ENCODE results near the gene CLDN6.

CLDN6 gene

DNA sequence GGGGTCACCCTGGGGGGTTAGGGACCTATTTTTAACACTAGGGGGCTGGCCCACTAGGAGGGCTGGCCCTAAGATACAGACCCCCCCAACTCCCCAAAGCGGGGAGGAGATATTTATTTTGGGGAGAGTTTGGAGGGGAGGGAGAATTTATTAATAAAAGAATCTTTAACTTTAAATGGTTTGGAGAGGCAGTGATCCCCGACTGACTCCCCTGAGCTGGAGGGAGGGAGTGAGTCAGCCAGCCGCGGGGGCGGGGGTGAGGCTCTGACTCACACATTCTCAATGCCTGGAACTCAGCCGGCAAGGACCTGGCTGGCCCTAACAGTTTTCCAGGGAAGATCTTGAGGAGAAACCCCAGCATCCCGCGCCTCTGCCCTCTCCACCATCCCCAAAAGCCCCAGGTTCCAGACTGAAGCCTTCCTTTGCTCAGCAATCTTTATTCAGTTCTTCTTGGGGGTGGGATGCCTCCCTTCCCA is 4.3 kb upstream of the CLDN6 start:
- TF ChIP-seq, protein P1, sequence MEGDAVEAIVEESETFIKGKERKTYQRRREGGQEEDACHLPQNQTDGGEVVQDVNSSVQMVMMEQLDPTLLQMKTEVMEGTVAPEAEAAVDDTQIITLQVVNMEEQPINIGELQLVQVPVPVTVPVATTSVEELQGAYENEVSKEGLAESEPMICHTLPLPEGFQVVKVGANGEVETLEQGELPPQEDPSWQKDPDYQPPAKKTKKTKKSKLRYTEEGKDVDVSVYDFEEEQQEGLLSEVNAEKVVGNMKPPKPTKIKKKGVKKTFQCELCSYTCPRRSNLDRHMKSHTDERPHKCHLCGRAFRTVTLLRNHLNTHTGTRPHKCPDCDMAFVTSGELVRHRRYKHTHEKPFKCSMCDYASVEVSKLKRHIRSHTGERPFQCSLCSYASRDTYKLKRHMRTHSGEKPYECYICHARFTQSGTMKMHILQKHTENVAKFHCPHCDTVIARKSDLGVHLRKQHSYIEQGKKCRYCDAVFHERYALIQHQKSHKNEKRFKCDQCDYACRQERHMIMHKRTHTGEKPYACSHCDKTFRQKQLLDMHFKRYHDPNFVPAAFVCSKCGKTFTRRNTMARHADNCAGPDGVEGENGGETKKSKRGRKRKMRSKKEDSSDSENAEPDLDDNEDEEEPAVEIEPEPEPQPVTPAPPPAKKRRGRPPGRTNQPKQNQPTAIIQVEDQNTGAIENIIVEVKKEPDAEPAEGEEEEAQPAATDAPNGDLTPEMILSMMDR (IDR thresholded peaks at IDR 0.05; ENCODE audit: low read length, missing control alignments) = no peak
- peak overlapping the region; percentile 80 for H3K4me3 ChIP-seq (replicated peaks; ENCODE audit: low read depth, low read length)

DNA sequence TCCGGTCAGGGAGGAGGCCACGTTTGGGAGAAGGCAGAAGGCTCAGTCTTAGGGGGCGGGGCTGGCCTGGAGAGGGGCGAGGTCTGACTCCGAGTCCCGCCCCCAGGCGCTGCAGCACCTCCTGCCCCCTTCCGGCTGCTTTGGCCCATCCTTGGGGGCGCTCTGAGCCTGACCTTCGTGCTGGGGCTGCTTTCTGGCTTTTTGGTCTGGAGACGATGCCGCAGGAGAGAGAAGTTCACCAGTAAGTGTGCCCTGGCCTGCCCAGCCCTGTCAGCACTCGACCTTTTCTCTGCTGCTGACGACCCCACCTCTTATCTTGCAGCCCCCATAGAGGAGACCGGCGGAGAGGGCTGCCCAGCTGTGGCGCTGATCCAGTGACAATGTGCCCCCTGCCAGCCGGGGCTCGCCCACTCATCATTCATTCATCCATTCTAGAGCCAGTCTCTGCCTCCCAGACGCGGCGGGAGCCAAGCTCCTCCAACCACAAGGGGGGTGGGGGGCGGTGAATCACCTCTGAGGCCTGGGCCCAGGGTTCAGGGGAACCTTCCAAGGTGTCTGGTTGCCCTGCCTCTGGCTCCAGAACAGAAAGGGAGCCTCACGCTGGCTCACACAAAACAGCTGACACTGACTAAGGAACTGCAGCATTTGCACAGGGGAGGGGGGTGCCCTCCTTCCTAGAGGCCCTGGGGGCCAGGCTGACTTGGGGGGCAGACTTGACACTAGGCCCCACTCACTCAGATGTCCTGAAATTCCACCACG is 3.6 kb upstream of the CLDN6 start:
- TF ChIP-seq, protein P1 (IDR thresholded peaks at IDR 0.05; ENCODE audit: low read length, missing control alignments) = peak; percentile 20
- H3K4me3 ChIP-seq (replicated peaks; ENCODE audit: low read depth, low read length) = peak overlapping the region; percentile 80
- peak; percentile 76 for DNase-seq (ENCODE audit: low read depth)

More for the DNA sequence above, 4.3 kb upstream of the CLDN6 start:
- DNase-seq (ENCODE audit: low read depth) = peak; percentile 95

DNA sequence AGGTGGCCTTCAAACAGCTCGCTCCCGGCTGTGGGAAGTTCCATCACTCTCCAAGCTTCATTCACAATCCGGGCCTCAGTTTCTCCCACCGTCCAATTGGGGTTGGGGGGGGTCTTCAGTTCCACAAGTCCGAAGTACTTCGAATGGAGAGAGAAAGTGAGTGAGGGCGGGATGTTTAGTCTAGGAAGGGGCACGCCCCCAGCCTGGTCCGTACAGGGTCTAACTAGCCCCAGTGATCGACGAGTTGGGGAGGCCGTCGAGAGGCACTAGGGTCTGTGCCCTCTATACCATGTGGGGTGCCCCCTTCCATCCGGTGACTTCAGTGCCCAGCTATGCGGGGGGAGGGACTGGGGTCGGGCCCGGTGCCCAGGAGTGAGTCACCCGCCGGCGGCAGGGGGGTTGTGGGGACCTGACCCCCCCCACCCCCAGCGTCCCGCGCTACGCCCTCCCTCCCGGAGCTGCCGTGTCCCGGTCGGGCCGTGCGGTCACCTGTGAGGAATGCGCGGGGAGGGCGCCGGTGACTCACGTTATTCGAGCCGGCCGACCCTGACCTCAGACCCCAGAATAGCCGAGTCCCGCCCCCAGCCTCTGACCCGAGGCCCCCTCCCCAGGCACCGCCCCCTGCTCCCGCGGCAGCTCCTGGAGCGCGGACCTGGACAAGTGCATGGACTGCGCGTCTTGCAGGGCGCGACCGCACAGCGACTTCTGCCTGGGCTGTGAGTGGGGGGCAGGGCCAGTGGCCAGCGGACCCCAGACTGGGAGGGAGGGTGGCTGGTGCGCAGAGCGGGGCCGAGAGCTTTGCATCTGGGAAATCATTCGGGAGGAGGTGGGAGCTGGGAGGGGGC is 2.8 kb upstream of the CLDN6 start:
- peak overlapping the region; percentile 80 for H3K4me3 ChIP-seq (replicated peaks; ENCODE audit: low read depth, low read length)
- DNase-seq (ENCODE audit: low read depth) = peak; percentile 81
- TF ChIP-seq, protein P1 (IDR thresholded peaks at IDR 0.05; ENCODE audit: low read length, missing control alignments) = no peak

DNA sequence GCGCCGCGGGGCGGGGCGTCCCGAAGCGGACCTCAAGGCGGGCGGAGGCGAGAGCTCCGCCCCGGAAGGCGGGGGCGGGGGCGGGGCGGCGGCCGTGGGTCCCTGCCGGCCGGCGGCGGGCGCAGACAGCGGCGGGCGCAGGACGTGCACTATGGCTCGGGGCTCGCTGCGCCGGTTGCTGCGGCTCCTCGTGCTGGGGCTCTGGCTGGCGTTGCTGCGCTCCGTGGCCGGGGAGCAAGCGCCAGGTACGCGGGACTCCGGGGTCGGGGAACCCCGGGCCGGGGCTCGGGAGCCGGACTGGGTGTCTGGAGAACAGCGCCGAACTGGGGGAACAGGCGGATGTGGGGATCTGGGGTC is 2.2 kb upstream of the CLDN6 start, which contains the start of gene TNFRSF12A:
TNFRSF12A (plus strand) TSS at position 122 of the 357 bp plus-strand sequence; CDS start at position 152, 30 bp downstream.
- peak within 1 kb of the TSS; percentile 80 for H3K4me3 ChIP-seq (replicated peaks; ENCODE audit: low read depth, low read length)
- DNase-seq (ENCODE audit: low read depth) = peak; percentile 65
- TF ChIP-seq, protein P1 (IDR thresholded peaks at IDR 0.05; ENCODE audit: low read length, missing control alignments) = no peak

DNA sequence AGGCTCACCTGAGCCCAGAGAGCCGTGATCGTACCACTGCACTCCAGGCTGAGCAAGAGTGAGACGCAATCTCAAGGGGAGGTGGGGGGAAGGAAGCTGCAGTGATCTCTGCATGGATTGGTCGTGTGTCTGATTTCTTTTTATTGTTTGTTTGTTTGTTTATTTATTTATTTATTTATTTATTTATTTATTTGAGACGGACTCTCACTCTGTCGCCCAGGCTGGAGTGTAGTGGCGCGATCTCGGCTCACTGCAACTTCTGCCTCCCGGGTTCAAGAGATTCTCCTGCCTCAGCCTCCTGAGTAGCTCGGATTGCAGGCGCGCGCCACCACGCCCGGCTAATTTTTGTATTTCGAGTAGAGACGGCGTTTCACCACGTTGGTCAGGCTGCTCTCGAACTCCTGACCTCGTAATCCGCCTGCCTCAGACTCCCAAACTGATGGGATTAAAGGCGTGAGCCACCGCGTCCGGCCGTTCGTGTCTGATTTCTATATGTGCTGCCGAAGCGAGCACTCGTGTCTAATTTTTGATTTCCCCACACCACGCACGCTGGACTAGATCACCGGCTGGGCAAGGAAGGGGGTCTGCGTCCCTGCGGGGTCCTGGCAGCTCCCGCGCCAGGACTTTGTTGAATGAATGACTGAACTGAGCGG is 1.7 kb upstream of the CLDN6 start:
- no peak for DNase-seq (ENCODE audit: low read depth)
- TF ChIP-seq, protein P1 (IDR thresholded peaks at IDR 0.05; ENCODE audit: low read length, missing control alignments) = no peak
- H3K4me3 ChIP-seq (replicated peaks; ENCODE audit: low read depth, low read length) = peak overlapping the region; percentile 80

DNA sequence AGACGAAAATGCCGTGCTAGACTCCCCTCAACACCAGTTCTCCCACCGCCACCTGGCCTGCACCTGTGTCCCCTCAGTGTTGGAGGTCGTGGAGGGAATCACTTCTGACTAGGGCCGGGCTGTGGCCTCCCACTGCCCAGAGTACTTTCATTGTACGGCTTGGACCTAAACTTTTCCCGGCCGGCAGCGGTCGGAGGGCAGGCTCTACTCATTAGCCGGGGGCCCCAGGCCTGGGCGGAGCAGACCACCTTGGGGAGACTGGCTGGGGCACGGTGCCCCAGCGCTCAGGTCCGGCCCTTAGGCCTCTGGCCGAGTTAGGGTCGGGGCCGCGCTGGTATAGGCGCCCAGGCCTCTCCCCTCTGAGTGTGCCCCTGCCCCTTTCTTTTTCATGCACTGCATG is 639 bp downstream of the CLDN6 start:
- TF ChIP-seq, protein P1 (IDR thresholded peaks at IDR 0.05; ENCODE audit: low read length, missing control alignments) = no peak
- no peak for DNase-seq (ENCODE audit: low read depth)

More for the DNA sequence above, 639 bp downstream of the CLDN6 start:
- no peak overlapping the region for H3K4me3 ChIP-seq (replicated peaks; ENCODE audit: low read depth, low read length)

Measured in fibroblast of pulmonary artery (primary cell).